Measurements from ENCODE around the gene ZNF488.
"Not testable (repeated sequence)": the region's sequence is repeated elsewhere in the genome, so short reads cannot be mapped to it uniquely, and the experiment has no call there.

ZNF488 gene

DNA sequence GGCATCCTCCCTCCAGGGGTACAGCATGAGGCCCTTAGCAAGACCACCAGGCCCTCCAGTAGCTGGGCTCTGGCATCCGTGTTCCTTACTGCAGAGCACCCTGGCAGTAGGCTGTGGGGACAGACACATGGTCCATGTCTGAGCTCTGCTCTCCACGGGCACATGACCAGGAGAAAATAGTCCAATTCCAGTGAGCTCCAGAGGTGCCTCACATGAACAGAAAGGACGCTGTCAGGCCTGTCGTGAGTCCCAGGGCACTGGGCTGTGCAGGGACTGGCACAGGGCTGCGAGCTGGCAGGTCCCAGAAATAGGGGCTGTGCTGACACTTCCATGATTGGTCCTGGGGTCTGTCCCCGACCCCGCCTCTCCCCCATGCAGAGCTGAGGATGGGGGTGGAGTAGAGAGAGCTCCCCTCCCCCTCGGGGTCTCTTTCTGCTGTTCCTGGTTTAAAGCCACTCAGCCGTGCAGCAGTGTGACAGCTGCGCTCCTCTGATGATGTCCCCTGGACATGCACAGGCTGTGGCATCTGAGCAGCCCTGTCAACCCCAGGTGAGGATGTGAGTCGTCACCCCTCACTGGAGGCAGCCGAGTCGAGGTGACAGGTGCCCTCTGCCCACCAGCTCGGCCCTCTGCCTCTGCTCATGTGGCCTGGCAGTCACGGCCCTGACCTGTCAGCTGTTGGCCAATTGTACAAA is 25.2 kb upstream of the ZNF488 start:
- no peak for DNase-seq

DNA sequence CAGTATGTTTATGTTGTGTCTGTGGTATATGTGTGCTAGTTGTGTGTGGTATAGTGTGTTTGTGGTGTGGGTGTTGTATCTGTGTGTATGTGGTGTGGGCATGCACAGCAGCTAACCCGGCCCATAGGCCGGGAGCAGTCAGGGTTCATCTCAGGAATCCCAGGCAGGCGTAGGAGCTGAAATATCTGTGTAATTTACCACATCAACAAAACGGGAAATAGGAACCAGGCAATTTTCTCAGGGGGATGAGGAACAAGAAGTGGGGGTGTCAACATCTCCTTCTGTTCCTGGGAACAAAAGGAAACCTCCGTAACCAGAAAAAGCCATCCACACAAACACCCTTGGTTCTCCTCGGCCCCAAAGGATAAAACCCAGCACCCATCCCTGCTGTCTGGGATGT is 24.5 kb upstream of the ZNF488 start:
- DNase-seq, result no peak

DNA sequence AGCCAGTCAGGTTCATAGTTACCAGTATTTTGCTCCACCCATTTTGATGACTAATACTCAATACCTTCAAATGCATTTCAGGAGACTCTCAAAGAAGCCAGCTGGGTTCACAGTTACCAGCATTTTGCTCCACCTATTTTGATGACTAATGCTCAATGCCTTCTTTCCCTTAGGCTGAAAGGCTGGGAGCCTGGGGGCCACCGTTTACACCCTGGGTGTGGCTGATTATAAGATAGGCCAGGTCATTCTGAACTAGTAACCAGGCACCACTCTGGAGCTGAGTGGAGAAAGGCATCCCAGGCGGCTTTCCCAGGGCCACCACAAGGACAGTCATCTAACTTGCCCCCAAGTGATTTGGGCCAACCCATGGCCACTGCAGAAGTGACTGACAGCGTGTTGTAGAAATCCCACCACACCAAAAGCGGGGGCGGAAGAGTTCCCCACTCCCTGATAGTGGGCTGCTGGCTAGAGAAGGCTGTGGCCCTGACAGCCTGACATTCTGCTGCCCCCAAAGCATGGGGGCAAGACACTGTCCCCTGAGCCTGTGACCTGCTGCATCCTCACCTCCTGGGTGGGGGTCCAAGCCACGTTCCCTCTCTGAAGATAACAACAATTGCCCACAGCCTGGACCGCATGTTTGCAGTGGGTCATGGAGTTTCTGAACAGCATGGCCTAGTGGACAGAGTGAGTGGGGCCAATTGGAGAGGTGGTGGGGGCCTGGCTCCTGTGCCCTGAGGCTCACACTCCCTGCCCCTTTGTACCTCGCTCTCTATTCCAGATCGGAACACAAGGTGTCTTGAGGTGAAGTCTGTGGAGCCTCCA is 23.0 kb upstream of the ZNF488 start:
- DNase-seq, result no peak

DNA sequence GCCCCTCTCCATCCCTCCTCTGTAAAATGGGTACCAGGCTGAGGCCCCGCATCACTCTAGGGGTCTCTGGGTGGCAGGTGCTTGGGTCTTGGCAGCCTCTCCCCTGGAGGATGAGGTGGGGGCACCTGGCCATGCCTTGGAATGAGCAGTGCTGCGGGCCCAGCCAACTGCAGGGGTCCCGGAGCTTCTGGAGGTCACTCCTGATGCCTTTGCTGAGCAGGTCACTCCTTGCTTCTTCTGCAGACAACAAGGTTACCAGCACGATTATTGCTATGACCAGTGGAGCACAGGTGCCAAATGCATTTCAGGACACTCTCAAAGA is 22.4 kb upstream of the ZNF488 start:
- DNase-seq, result no peak

DNA sequence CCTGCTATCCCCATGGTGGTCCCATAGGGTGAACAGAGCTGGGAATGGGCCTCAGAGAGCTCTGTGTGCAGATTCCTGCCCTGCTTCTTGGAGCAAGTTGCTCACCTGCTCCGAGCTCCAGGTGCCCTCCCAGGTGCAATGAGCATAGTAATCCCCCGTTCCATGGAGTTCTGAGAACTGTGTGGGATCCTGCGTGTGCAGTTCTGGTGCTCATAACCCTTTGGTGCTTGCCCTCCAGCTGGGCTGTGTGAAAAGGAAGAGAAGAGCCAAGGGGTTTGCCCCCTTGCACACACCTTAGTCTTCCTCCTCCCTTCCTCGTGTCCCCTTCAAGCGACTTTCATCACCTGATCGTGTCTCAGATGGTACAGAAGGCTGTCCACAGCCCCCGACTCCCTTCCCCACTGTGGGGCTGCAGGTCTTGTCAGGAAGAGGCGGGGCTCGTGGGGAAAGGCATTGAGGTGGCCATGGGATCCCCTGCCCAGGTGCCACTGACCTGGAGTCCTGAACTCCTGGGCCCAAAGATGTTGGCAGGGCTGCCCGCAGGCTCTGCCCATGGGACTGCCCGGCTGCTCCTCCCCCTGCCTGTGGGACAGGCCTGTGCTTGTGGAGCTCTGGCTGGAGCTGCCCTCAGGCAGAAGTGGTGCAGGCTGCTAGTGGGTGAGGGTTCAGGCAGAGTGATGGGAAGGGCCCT is 21.9 kb upstream of the ZNF488 start:
- DNase-seq, result no peak

DNA sequence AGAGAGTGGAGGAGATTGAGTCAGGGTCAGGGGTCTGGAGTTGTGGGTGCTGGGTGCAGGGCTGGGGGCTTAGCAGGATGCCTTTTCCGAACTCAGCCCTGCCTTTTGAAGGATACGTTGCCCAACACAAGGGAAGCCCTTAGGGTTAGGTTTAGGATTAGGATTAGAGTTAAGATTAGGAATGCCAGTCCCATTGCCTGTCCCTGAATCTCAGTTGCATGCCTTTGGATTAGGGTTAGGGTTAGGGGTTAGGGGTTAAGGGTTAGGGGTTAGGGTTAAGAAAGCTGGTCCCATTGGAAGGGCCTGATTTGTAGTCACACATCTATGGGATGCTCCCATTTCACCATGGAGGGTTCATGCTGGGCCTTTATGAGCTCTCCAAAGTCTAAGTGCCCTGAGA is 20.8 kb upstream of the ZNF488 start:
- no peak for DNase-seq

DNA sequence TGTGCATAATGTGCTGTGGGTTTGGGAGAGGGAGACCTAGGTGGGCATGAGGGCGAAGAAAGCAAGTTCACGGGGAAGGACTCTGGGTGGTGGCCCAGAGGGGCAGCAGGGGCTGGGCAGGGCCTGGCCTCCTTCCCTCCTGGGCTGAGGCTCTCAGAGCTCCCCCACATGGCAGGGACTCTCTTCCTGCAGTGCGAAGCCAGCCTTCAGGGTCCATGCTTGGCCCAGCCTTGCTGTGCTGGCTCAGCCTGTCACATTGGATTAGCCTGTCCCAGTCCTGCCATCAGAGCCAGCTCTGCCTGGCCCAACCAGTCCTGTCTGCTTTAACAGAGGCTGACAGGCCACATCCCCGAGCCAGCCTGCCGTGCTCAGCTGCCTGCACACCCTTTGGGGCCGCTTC is 20.4 kb upstream of the ZNF488 start:
- DNase-seq, result no peak

DNA sequence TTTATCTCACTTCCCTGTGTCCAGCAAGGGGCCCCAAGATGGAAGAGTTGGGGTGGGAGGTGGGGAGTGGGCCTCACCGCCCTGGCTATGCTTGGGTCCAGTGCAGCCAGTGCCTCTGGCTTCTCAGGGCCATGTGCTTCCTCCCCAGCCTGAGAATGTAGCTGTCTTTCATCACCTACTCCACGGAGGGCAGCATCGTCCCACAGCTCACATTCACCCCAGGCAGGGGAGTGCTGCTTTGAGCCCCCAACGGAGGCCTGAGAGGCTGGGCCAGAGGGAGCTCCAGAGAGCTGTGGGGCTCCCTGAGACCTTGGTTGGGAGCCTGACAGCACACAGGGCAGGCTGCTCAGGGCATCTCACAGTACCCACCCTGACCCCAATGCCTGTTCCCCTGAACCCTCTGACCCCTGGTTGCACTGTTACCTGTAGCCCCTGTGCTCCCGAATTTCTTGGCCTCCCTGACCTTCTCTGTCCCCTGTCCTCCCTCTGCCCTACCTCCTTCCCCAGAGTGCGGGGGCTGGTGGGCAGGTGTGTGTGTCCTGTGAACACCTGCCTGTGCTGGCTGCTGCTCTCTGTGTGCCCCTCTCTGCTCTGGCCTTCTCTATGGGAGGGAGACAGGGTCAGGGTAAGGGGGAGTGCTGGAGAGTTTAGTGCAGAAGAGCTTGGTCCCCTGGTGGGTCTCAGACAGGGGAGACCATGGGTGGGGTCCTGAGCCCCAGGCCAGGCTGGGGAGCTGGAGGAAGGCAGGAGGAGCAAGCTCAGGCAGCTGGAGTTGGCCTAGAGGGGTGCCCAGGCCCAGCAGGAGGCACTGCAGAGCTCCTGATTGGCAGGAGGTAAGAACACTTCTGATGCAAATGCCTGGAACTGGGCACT is 19.6 kb upstream of the ZNF488 start:
- DNase-seq, result no peak

DNA sequence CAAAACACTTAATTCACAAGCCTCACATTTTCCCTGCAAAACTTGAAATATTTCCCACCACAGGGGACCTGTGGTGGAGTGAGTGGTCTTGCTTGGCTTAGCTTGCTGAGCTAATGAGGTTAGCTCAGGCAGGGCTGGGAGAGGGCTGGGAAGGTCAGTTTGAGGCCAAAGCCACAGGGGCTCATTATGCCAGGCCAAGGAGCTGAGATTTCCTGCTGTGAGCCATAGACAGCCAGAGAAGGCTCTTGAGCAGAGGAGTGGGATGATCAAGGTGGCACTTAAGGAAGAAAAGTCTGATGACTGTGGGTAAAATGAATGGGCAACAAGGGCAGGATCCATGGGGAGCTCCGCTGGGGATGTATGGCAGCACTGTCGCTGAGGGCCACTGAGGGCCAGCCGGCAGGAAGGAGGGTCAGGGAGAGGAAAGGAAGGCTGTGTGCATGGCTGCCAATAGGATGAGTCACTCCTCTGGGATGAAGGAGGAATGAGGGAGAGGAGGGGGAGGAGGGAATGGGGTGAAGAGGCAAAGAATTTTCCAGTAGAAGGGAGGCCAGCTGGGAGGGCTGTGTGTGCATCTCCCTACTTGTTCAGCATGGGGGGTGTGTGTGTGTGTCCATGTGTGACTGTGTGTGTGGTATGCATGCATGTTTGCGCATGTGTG is 18.7 kb upstream of the ZNF488 start:
- DNase-seq, result no peak

DNA sequence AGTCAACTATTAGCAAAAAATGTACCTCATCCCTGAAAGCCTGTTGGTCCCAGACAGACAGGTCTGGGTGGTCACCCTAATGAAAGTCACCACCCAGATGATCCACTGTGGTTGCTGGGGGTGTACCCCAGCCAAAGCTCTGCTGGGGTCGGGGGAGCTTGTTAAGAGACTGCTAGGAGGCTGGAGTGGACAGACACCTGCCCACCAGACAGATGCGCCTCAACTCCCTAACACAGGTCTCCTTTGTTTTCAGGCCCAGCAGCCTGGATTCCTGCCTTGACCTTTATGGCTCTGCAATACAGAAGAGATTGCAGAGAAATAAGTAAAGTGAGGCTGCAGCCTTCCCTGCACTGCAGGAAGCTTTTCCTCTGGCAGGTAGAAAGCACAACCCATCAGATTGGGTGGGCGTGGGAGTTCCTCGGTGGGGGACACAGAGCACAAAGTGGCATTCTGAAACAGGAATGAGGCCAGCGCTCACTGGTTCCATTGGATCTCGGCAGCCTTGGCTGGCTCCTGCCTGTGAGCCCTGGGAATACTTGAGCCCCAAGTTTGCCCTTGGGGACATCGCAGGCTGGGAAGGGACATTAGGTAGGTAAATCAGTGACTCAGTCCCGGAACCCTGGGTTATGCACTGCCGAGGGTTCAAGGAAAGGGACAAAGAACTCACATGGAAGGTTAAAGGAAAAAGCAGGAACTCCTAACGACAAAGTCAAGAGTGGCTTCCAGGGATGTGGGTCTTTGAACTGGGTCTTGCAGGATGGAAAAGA is 18.0 kb upstream of the ZNF488 start:
- DNase-seq, result no peak

DNA sequence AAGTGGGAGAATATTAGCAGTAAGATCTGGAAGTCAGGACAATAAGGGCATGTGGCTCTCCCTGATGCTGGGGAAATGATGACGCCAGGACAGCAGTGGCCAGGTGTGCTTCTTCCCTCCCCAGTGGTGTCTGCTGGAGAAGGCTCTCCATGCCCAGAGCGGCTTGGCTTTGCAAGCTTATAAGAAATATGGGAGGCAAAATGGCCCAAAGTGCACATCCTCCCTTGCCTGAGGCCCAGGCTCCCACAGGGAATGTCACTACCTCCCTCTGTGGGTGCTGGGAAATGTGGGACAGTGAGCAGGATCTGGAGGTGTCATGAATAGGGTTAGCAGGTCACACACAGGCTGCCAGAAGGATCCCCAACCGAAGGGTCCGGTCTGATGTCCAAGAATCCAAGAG is 17.1 kb upstream of the ZNF488 start:
- DNase-seq, result no peak

DNA sequence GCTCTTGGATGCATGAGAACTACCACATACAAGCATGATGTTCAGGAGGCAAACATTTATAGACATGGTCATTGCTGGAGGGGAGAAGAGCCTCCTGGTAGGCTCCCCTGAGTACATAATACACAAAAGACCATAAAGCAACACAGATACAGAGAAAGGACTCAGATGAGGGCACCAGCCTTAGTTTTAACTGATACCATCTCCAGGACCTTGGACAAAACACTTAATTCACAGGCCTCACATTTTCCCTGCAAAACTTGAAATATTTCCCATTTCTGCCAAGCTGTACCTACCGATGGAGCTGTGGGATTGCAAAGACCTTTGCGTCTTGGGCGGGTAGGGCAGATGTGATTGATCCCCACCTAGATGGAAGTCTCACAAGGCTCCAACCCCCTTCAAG is 16.7 kb upstream of the ZNF488 start:
- DNase-seq, result no peak

DNA sequence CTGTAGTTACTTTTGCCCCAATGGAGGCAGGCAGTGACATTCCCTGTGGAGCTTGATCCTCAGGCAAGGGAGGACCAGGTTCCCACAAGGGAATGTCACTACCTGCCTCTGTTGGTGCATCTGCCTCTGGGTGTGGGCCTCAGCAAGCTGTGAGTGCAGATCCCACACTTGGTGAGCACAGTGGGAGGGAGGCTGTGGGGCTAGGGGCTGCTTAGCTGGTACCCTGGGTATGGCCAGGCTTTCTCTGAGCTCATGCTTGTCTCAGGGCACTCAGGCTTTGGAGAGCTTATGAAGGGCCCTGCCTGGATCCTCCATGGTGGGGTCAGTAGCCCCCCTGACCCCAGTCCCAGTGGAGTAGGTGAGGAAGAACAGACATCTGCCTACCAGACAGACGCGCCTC is 16.2 kb upstream of the ZNF488 start:
- no peak for DNase-seq

DNA sequence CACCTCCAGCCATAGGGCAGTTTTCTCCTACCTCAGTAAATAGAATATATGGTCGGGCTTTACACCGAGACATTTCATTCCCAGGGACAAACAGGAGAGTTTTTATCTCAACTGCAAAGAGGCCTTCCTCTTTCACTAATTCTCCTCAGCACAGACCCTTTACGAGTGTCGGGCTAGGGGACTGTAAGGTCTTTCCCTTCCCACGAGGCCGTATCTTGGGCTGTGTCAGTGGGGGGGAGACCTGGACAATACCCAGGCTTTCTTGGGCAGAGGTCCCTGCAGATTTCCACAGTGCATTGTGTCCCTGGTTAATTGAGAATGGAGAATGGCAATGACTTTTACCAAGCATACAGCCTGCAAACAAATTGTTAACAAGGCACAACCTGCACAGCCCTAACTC is 13.2 kb upstream of the ZNF488 start:
- DNase-seq, result no peak

DNA sequence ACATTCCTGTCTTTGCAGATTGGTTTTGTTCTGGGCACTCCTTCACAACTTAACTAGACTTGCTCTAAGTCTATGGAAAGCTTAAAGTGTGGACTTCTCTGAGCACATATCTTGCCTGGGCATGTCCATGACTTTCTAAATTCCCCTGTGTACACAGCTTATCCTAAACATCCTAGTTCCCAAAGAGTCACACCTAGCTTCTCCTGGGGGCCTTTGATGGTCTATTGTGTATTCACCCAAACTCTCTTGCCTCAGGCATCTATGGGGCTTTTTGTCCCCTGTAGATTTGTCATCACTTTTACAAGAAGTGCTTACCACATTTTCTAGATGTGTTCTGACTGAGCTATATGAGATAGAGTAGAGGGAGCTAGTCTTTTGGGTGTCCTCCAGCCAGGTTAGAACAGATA is 12.2 kb upstream of the ZNF488 start:
- DNase-seq, result no peak

DNA sequence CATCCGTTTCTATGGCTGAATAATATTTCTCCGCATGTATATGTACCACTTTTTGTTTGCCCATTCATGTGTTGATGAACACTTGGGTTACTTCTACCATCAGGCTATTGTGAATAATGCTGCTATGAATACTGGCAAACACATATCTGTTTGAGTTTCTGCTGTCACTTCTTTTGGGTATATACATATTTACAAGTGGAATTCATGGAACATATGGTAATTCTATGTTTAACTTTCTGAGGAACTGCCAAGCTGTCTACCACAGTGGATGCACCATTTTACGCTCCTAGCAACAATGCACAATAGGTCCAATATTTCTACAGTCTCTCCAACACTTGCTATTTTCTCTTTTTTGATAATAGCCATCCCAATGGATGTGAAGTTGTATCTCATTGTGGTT is 5.5 kb upstream of the ZNF488 start:
- DNase-seq, result no peak

DNA sequence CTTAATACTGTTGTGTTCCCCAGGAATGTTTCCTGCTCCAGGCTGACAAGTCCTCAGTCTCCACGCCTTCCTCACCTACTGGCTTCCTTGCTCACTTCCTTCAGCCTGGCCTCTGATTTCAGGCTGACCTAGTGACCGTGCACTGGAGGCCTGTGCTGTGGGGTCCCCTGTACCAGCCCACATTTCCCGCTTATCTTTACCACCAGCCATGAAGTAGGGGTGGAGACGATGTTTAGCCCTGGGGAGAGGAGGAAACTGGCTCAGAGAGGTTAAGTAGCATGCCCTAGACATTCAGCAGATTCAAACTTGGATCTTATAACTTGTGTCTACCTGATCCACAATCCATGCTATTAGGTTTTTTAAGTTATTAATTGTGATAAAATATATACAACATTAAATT is 4.8 kb upstream of the ZNF488 start:
- DNase-seq, result no peak

DNA sequence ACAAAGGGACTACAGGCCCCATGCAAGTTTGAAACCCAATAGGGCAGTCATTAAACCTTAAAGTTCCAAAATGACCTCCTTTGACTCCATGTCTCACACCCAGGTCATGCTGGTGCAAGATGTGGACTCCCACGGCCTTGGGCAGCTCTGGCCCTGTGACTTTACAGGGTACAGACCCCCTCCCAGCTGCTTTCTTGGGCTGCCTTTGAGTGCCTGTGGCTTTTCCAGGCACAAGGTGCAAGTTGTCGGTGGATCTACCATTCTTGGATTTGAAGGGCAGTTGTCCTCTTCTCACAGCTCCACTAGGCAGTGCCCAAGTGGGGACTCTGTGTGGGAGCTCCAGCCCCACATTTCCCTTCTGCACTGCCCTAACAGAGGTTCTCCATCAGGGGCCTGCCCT is 2.0 kb upstream of the ZNF488 start:
- DNase-seq, result not testable (repeated sequence)

DNA sequence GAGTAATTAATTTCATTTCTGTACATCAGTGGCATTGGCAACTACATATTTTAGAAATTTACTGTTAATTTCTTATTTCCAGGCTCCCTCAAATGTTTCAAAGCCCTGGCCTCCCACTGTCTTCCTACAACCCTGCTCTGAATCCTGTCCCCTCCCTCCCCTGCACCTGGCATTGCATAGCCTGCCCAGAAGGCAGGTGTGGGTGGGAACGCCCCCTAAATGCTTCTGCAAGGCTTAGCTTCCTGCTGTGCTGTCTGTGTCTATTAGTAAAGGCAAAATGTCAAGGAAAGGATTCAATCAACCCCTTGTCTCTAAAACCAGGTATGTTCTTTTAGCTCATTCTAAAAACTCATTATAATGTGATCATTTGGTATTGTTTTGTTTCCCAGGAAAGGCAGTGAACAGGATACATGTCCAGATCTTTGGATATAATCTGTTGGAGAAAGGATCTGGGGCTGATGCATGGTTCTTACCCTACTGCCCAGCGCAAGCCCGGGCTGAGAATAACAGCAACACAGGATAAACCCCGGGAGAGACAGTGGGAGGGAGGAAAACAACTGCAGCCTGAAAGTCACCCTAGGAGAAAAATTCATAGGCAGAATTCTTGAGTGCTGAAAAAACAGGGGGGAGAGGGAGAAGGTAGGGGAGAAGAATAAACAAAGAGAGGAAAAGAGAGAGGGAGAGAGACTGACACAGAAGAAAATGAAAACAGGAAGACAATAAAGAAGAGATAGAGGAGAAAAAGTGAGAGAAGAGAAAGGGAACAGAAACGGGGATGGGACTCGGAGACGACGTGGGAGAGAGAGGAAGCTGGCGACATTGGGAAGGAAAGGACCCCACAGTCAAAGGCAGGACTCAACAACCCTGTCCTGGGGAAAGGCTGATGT is 589 bp downstream of the ZNF488 start:
- DNase-seq, result no peak

DNA sequence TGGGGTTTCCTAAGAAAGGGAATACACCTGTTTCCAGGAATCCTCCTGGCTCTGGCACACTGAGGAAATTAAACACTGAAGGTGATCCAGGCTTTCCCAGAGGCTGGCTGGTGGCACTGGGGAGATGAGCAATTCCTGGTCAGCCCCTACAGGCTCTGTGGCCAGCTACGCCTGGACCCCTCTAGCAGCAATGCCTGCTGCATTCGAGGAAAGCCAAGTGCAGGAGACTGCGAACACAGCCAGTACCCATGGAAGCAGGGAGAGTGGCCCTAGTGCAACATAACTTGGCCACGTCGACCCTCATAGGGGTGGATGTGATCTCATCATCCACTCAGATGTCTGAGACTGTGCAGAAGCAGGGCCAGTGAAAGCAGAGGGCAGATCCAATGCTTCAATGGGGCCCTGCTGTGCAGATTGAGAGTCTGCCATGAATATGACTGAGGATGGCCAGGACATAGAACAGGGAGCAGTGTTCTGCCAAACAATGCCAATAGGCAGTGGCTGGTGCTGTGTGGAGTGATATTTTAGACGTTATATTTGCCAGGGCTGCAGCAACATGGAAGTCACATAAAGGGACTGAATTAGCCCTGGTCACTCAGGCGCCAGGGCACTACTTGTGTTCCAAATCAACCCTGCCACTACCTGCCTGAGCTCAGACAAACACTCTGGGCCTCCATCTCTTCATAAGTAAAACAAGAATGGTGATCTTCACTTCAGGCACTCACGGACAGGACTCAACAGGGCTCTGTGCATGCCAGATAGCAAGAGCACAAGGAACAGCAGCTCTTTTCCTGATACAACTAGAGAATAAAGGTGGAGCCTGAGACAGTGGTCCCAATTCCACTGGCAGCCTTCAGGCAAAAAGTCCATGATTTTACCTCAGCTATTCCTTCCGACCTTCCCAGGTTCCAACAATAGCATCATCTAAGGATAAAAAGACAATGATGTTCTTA is 2.4 kb downstream of the ZNF488 start:
- no peak for DNase-seq
